GM18868 (cell line): ENCODE data around the gene CT47A7.
"Not testable (repeated sequence)": the region's sequence is repeated elsewhere in the genome, so short reads cannot be mapped to it uniquely, and the experiment has no call there.

Source experiments
- ATAC-seq: cut with Tn5 transposase; IDR thresholded peaks from one replicate; pipeline ENCODE4 v1.9.1; 2021; ENCODE audit warnings: mild to moderate bottlenecking, moderate library complexity; ENCODE audit not compliant: unreplicated experiment

Gene CT47A7

DNA sequence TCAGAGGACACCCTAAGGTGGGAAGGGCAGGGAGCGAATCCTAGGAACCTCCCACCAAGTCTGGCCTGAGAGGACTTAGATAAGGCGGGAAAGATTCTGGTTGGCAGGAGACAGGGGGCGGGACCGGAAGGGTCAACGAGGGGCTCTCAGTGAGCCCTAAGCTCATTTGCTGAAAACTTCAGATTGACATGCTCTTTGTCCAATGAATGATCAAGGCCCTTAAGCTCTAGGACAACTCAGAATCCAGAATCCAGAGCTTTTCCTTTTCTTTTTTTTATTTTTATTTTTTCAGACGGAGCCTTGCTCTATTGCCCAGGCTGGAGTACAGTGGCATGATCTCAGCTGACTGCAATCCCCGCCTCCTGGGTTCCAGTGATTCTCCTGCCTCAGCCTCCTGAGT is at the start of gene CT47A7:
Gene CT47A7 (minus strand): TSS at position 101 of the 400 bp plus-strand sequence. CDS start 255 bp downstream, outside the sequence.
- not testable (repeated sequence) for ATAC-seq

DNA sequence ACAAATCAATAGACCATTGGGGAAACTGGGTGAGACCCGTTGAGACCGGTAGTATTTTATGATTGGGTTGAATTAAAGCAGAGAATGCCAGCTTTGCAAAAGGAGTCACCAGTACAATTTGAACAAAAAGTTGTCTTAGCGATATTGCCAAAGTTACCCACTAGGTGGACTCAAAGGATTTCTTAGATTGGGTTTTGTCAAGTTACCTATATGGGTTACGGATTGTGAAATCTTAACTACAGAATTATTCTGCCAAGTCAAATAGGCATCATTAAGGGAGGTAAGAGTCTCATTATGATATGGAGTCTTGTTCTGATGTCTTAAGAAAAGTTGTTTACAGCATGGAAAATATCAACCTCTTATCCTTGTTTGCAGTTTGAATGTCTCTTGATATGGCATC is 44.2 kb upstream of the CT47A7 start:
- ATAC-seq = peak; percentile 75

DNA sequence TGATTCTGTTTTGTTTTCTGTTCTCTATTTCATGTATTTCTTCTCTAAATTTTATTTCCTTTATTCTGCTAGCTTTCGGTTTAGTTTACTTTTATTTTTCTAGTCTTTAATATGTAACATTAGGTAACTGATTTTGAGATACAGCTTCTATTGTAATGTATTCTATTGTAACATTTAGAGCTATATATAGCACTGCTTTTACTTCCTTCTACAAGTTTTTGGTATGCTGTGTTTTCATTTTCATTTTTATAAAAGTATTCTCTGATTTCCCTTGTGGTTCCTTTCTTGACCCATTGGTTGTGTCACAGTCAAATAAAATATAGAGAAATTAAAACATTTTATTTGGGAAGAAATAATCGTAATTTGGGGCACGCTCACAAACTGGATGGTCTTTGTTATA is 43.0 kb upstream of the CT47A7 start:
- ATAC-seq = peak; percentile 79

DNA sequence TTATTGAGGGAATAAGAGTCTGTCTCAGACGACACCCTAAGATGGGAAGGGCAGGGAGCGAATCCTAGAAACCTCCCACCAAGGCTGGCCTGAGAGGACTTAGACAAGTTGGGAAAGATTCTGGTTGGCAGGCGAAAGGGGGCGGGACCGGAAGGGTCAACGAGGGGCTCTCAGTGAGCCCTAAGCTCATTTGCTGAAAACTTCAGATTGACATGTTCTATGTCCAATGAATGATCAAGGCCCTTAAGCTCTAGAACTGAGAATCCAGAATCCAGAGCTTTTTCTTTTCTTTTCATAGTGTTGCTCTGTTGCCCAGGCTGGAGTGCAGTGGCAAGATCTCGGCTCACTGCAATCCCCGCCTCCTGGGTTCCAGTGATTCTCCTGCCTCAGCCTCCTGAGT is 29.3 kb upstream of the CT47A7 start, which contains the start of gene CT47A1:
Gene CT47A1 (minus strand): TSS at position 101 of the 400 bp plus-strand sequence. CDS start 231 bp downstream, outside the sequence.
- ATAC-seq = not testable (repeated sequence)
